Measurements from ENCODE around the gene ITGB4.

DNA sequence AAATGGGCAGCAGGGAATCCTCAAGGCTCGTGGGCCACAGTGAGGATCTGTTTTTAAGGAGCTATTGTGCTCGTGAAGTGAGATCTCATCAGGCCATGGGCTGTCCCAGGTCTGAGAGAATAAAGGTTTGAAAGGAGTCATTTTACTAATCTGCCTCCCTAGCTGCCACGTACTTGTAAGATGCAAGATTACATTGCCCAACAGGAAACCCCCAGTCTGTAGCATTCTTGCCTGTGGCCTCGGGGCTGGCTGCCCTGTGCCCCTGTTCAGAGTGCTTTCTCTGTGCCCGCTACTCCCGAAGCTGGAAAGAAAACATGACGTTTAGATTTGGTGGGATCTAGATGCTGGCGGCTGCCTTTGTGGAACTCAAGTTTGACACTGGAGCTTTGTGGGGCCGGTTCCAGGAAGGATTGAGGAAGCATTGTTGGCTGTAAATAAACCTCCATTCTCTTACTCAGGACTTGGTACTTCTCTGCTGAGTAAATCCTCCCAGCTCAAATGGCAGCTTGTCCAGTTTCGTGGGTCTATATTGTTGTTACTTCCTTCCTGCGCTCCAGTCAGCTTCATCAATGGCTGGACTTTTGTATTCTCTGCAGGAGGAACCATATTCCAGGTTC, 32.9 kb upstream of the ITGB4 start:
- no peak for TF ChIP-seq POLR2A (IDR thresholded peaks at IDR 0.05; ENCODE audit: low read length)
- TF ChIP-seq, protein P1, sequence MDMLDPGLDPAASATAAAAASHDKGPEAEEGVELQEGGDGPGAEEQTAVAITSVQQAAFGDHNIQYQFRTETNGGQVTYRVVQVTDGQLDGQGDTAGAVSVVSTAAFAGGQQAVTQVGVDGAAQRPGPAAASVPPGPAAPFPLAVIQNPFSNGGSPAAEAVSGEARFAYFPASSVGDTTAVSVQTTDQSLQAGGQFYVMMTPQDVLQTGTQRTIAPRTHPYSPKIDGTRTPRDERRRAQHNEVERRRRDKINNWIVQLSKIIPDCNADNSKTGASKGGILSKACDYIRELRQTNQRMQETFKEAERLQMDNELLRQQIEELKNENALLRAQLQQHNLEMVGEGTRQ (IDR thresholded peaks at IDR 0.05) = no peak
- TF ChIP-seq, protein P2, sequence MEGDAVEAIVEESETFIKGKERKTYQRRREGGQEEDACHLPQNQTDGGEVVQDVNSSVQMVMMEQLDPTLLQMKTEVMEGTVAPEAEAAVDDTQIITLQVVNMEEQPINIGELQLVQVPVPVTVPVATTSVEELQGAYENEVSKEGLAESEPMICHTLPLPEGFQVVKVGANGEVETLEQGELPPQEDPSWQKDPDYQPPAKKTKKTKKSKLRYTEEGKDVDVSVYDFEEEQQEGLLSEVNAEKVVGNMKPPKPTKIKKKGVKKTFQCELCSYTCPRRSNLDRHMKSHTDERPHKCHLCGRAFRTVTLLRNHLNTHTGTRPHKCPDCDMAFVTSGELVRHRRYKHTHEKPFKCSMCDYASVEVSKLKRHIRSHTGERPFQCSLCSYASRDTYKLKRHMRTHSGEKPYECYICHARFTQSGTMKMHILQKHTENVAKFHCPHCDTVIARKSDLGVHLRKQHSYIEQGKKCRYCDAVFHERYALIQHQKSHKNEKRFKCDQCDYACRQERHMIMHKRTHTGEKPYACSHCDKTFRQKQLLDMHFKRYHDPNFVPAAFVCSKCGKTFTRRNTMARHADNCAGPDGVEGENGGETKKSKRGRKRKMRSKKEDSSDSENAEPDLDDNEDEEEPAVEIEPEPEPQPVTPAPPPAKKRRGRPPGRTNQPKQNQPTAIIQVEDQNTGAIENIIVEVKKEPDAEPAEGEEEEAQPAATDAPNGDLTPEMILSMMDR (IDR thresholded peaks at IDR 0.05) = no peak
- no peak for TF ChIP-seq SREBF2 (IDR thresholded peaks at IDR 0.05)
- no peak for TF ChIP-seq KDM1A (IDR thresholded peaks at IDR 0.05; ENCODE audit: low read depth)
- TF ChIP-seq NFE2L2 (conservative IDR thresholded peaks at IDR 0.05; ENCODE audit: low read length) = no peak
- no peak for TF ChIP-seq PHF8 (IDR thresholded peaks at IDR 0.05; ENCODE audit: borderline replicate concordance, low read depth)
- TF ChIP-seq, protein P3, sequence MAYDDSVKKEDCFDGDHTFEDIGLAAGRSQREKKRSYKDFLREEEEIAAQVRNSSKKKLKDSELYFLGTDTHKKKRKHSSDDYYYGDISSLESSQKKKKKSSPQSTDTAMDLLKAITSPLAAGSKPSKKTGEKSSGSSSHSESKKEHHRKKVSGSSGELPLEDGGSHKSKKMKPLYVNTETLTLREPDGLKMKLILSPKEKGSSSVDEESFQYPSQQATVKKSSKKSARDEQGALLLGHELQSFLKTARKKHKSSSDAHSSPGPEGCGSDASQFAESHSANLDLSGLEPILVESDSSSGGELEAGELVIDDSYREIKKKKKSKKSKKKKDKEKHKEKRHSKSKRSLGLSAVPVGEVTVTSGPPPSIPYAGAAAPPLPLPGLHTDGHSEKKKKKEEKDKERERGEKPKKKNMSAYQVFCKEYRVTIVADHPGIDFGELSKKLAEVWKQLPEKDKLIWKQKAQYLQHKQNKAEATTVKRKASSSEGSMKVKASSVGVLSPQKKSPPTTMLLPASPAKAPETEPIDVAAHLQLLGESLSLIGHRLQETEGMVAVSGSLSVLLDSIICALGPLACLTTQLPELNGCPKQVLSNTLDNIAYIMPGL (CRISPR knock-in tag; IDR thresholded peaks at IDR 0.05; ENCODE audit: borderline replicate concordance) = no peak
- no peak for TF ChIP-seq EHMT2 (IDR thresholded peaks at IDR 0.05; ENCODE audit: low read depth)
- TF ChIP-seq CBX2 (IDR thresholded peaks at IDR 0.05; ENCODE audit: borderline replicate concordance, low read depth) = no peak
- TF ChIP-seq, protein P4, sequence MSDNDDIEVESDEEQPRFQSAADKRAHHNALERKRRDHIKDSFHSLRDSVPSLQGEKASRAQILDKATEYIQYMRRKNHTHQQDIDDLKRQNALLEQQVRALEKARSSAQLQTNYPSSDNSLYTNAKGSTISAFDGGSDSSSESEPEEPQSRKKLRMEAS (IDR thresholded peaks at IDR 0.05) = no peak
